NB4 (cell line): ENCODE measurements around the gene ZCCHC13.
"Not testable (repeated sequence)": the region's sequence is repeated elsewhere in the genome, so short reads cannot be mapped to it uniquely, and the experiment has no call there.

Experiments
- DNase-seq: peaks from one replicate; pipeline ENCODE4 v3.0.0; 2010; ENCODE audit warnings: low read depth
- H3K4me3 ChIP-seq: one replicate; pipeline ENCODE4 v1.5.1; 2011; ENCODE audit warnings: mild to moderate bottlenecking, low read depth, low read length, moderate library complexity
- CTCF ChIP-seq: IDR thresholded peaks from one replicate; pipeline ENCODE4 v1.5.1; 2012; ENCODE audit warnings: low read depth, low read length
- MYC ChIP-seq: IDR thresholded peaks from 2 replicates; pipeline ENCODE4 v1.6.1; 2011; ENCODE audit warnings: low read depth, low read length
- POLR2A ChIP-seq: IDR thresholded peaks from 2 replicates; pipeline ENCODE4 v1.6.1; 2011; ENCODE audit warnings: mild to moderate bottlenecking; ENCODE audit not compliant: insufficient read length; ENCODE audit errors: extremely low read depth
- TF ChIP-seq, protein P1 (sequence below): IDR thresholded peaks from 2 replicates; pipeline ENCODE4 v1.6.1; 2011; ENCODE audit warnings: low read depth, low read length

The ZCCHC13 gene

GRCh38 chrX:74304016-74304415 is at the start of gene ZCCHC13:
Gene ZCCHC13, plus strand, starts transcription at chrX:74304180. Its CDS starts 87 bp downstream, at chrX:74304267.
- DNase-seq = no peak
- TF ChIP-seq MYC = no peak
- TF ChIP-seq, protein P1, sequence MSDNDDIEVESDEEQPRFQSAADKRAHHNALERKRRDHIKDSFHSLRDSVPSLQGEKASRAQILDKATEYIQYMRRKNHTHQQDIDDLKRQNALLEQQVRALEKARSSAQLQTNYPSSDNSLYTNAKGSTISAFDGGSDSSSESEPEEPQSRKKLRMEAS = no peak
- no peak within 1 kb of the TSS for H3K4me3 ChIP-seq

GRCh38 chrX:74258111-74258510 is 45.9 kb upstream of the ZCCHC13 start:
- H3K4me3 ChIP-seq, DNase-seq: not testable (repeated sequence)

DNA sequence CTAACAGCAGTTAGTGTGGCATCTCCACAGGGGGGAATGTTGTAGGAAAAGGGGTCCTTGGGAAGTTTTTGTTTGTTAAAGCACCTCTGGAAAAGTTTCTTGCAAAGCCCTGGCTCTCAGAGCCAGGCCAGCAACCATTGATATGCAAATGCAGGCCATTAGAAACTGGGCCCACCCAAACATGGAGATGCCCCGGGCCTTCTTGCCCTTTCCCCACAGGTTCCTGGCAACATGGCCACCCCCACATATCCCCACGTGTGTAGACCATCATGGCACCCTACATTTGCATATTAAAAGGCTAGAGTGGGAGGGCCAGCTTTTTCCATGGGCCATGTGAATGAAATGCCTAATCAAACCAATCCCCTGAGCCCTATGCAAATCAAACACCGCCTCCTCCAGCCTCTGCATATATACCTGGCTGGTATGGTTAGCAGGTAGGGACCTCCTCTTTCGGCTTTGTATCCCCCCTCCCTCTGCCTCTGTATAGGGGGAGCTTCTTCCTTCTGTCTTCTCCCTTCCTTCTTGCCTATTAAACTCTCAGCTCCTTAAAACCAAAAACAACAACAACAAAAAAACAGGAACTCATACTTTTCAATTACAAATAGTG is 44.0 kb upstream of the ZCCHC13 start:
- no peak overlapping the region for H3K4me3 ChIP-seq
- DNase-seq = no peak
- no peak for TF ChIP-seq CTCF
- TF ChIP-seq, protein P1 = no peak
- no peak for TF ChIP-seq POLR2A
- TF ChIP-seq MYC = no peak

- TF ChIP-seq, protein P1 = no peak
- no peak for TF ChIP-seq MYC
- TF ChIP-seq CTCF = no peak
- TF ChIP-seq POLR2A = no peak
- no peak for DNase-seq
- no peak overlapping the region for H3K4me3 ChIP-seq
Observed at GRCh38 chrX:74262452-74263209, 41.3 kb upstream of the ZCCHC13 start.

- DNase-seq = no peak
- H3K4me3 ChIP-seq = no peak overlapping the region
- TF ChIP-seq MYC (no peak), POLR2A (no peak), CTCF (no peak)
- TF ChIP-seq, protein P1 = no peak
Observed at GRCh38 chrX:74270393-74270792, 33.6 kb upstream of the ZCCHC13 start.

GRCh38 chrX:74272230-74272629 is 31.8 kb upstream of the ZCCHC13 start:
- DNase-seq = no peak
- TF ChIP-seq CTCF (no peak), POLR2A (no peak), MYC (no peak)
- TF ChIP-seq, protein P1 = no peak
- H3K4me3 ChIP-seq = no peak overlapping the region
